B cell (primary cell): Measurements from ENCODE around the gene RNLS. TPM values are rescaled to one million over a fixed set of nuclear protein-coding genes. Genes with fewer than 3 reads are reported as not detected.

Experiments
- ATAC-seq: fragments of 200-7000 bp; cut with Tn5 transposase; one replicate; pipeline ENCODE4 v1.10.0; 2021; ENCODE audit warnings: low read depth, mild to moderate bottlenecking, moderate number of reproducible peaks, moderate library complexity
- CTCF ChIA-PET: fragments of 350-600 bp; sonication (Branson Sonifier 250); formaldehyde crosslinking; loops from one replicate; lab custom pipeline; 2021; ENCODE audit warnings: antibody characterized with exemption, inconsistent platforms; lab: Charles Lee
- POLR2A ChIA-PET: fragments of 350-600 bp; sonication (Branson Sonifier 250); formaldehyde crosslinking; loops from one replicate; lab custom pipeline; 2021; ENCODE audit warnings: antibody characterized with exemption; lab: Charles Lee
- DNase-seq: peaks from one replicate; pipeline ENCODE4 v3.0.0; 2013
- H2AFZ ChIP-seq: 2 replicates; pipeline ENCODE4 v1.6.1; 2012; ENCODE audit warnings: mild to moderate bottlenecking, low read depth, low read length; ENCODE audit not compliant: insufficient read depth, poor library complexity, severe bottlenecking
- H3K27ac ChIP-seq, 2 donors: 1 replicate in 1 of 2; 2 replicates in 1 of 2; pipeline ENCODE4 v1.5.1; 2012 to 2013; ENCODE audit warnings: low read length in 2 of 2, mild to moderate bottlenecking in 2 of 2, moderate library complexity in 1 of 2
- H3K27me3 ChIP-seq, 4 experiments: fragments of 200-600 bp in 1 of 4; sonication (generic) in 1 of 4; replicated peaks in 1 of 4; 1 replicate in 2 of 4; 2 replicates in 2 of 4; pipeline versions ENCODE4 v1.6.1 to v1.7.0; 2013 to 2016; ENCODE audit warnings: low read length in 3 of 4, mild to moderate bottlenecking in 2 of 4, mixed read lengths in 1 of 4, moderate library complexity in 1 of 4; ENCODE audit not compliant: insufficient read depth in 4 of 4, control insufficient read depth in 3 of 4; ENCODE audit errors: control extremely low read depth in 1 of 4
- H3K36me3 ChIP-seq, 2 experiments: replicated peaks in 1 of 2; 1 replicate in 1 of 2; 2 replicates in 1 of 2; pipeline versions ENCODE4 v1.6.1 to v1.7.1; 2013; ENCODE audit warnings: low read length in 1 of 2; ENCODE audit not compliant: insufficient read depth in 2 of 2, control insufficient read depth in 1 of 2; ENCODE audit errors: control extremely low read depth in 1 of 2, extremely low read depth in 1 of 2
- H3K4me1 ChIP-seq, 2 donors: fragments of 200-600 bp in 1 of 2; sonication (generic) in 1 of 2; 1 replicate in 1 of 2; 2 replicates in 1 of 2; pipeline versions ENCODE4 v1.5.1 to v1.6.1; 2013 to 2017; ENCODE audit warnings: low read length in 2 of 2; ENCODE audit not compliant: control insufficient read depth in 2 of 2, insufficient read depth in 2 of 2
- H3K4me2 ChIP-seq: replicated peaks from 2 replicates; pipeline ENCODE3; 2012; ENCODE audit warnings: mild to moderate bottlenecking, low read depth, low read length; ENCODE audit not compliant: poor library complexity, severe bottlenecking
- H3K4me3 ChIP-seq, 5 experiments: fragments of 200-600 bp in 1 of 5; sonication (generic) in 1 of 5; 1 replicate in 3 of 5; 2 replicates in 2 of 5; pipeline versions ENCODE4 v1.5.1 to v1.7.0; 2011 to 2016; ENCODE audit warnings: low read length in 4 of 5, mild to moderate bottlenecking in 4 of 5, low read depth in 2 of 5, control low read depth in 1 of 5, moderate library complexity in 1 of 5; ENCODE audit not compliant: insufficient read depth in 1 of 5; ENCODE audit errors: control extremely low read depth in 1 of 5, extremely low read depth in 1 of 5
- H3K79me2 ChIP-seq: fragments of 200-600 bp; sonication (generic); one replicate; pipeline ENCODE4 v1.6.0; 2016; ENCODE audit warnings: low read length; ENCODE audit not compliant: control insufficient read depth, insufficient read depth
- H3K9ac ChIP-seq: fragments of 200-600 bp; sonication (generic); 2 replicates; pipeline ENCODE4 v1.6.1; 2017; ENCODE audit warnings: mild to moderate bottlenecking, low read length, moderate library complexity
- H3K9me3 ChIP-seq, 3 donors: one replicate each; pipeline versions ENCODE4 v1.6.1 to v1.7.1; 2013; ENCODE audit warnings: low read length in 2 of 3; ENCODE audit not compliant: control insufficient read depth in 2 of 3, insufficient read depth in 1 of 3; ENCODE audit errors: control extremely low read depth in 1 of 3
- H4K20me1 ChIP-seq: 2 replicates; pipeline ENCODE4 v1.6.0; 2012; ENCODE audit warnings: mild to moderate bottlenecking, low read length; ENCODE audit not compliant: insufficient read depth, control insufficient read depth, poor library complexity, severe bottlenecking
- H3K27ac Mint-ChIP-seq: one replicate; pipeline ENCODE4 v1.8.0; 2021; ENCODE audit warnings: mixed read lengths
- H3K27me3 Mint-ChIP-seq: one replicate; pipeline ENCODE4 v1.8.0; 2021; ENCODE audit warnings: mixed read lengths
- H3K4me1 Mint-ChIP-seq: one replicate; pipeline ENCODE4 v1.8.0; 2021; ENCODE audit warnings: mixed read lengths
- H3K4me3 Mint-ChIP-seq: one replicate; pipeline ENCODE4 v1.8.0; 2021; ENCODE audit warnings: mixed read lengths
- H3K9me3 Mint-ChIP-seq: one replicate; pipeline ENCODE4 v1.8.0; 2022; ENCODE audit warnings: mixed read lengths; ENCODE audit not compliant: insufficient read depth
- EZH2 ChIP-seq: IDR thresholded peaks from 2 replicates; pipeline ENCODE4 v1.6.1; 2012; ENCODE audit warnings: borderline replicate concordance, low read depth, mild to moderate bottlenecking, moderate library complexity, low read length; ENCODE audit not compliant: insufficient read depth, poor library complexity, severe bottlenecking
- WGBS: methylation state at CpG from one replicate; pipeline ENCODE4 v1.1.5; 2013; ENCODE audit warnings: missing lambda C conversion rate; ENCODE audit not compliant: insufficient coverage; 5-methylcytosine and 5-hydroxymethylcytosine counted together
- intact Hi-C: fragments of 100-400 bp; cut with micrococcal nuclease; formaldehyde crosslinking; loops from one replicate; pipeline ENCODE4 v1.10.0; 2022
- polyA plus RNA-seq: library from polyadenylated mRNA; depleted of rRNA; stranded (reverse); fragments of >200 nt; gene quantifications from 2 replicates; pipeline ENCODE4 v1.2.3, GENCODE V29; 2012
- total RNA-seq, 2 donors: library from RNA; stranded (reverse); fragments of 120-200 nt in 1 of 2; gene quantifications; 1 replicate in 1 of 2; 2 replicates in 1 of 2; pipeline versions ENCODE4 v1.2.3 to v1.2.4, GENCODE V29; 2013 to 2022
- TF ChIP-seq, protein P1 (sequence below): fragments of 200-600 bp; IDR thresholded peaks from one replicate; pipeline ENCODE4 v1.8.0; 2022; ENCODE audit warnings: antibody characterized with exemption, mild to moderate bottlenecking

Gene RNLS
- total and polyA plus RNA-seq, 2 donors (not counting 1 experiment from before 2014, with no cell fraction given) = 3.5 to 7.5 TPM

DNA sequence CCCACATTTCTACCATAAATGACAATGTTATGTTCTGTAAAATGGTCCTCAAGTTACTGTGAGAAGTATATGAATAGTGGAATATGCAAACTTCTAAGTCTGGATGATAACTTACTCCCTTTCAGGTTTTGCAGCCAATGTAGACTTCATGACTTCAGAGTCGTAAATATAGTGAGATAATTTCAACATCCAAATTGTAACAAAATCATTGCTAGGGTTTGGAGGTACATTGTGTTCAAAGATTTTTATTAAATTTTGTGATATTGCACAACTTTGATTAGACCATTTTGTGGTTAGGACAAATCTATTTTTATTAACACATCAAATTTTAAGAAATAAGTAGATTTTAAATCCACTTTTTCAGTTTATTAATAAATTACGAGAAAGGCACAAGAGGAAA, 270.3 kb downstream of the RNLS start:
- DNase-seq (no peak), ATAC-seq (no peak)
- H3K27me3 Mint-ChIP-seq = no peaks in the 10 kb centered on the region
- Histone ChIP-seq H3K4me1 (peaks cover 16 to 18% of the 10 kb centered on the region in 2 donors), H4K20me1 (no peaks in the 10 kb centered on the region), H3K27ac (no peak overlapping the region), H3K9ac (no peak overlapping the region), H3K4me2 (no peak overlapping the region), H3K27me3 (no peaks in the 10 kb centered on the region), H3K79me2 (no peaks in the 10 kb centered on the region), H2AFZ (no peak overlapping the region), H3K4me3 (no peak overlapping the region), H3K9me3 (peaks cover 0 to 2% (median 0%) of the 10 kb centered on the region in 3 donors), H3K36me3 (no peaks in the 10 kb centered on the region)
- ChIA-PET POLR2A (no interaction called here), CTCF (interaction anchor here (1.5 kb wide), 1 partner anchor 8 kb away, joined by 5 read pairs; no protein-coding TSS in a partner anchor)
- TF ChIP-seq EZH2 = no peak
- TF ChIP-seq, protein P1, sequence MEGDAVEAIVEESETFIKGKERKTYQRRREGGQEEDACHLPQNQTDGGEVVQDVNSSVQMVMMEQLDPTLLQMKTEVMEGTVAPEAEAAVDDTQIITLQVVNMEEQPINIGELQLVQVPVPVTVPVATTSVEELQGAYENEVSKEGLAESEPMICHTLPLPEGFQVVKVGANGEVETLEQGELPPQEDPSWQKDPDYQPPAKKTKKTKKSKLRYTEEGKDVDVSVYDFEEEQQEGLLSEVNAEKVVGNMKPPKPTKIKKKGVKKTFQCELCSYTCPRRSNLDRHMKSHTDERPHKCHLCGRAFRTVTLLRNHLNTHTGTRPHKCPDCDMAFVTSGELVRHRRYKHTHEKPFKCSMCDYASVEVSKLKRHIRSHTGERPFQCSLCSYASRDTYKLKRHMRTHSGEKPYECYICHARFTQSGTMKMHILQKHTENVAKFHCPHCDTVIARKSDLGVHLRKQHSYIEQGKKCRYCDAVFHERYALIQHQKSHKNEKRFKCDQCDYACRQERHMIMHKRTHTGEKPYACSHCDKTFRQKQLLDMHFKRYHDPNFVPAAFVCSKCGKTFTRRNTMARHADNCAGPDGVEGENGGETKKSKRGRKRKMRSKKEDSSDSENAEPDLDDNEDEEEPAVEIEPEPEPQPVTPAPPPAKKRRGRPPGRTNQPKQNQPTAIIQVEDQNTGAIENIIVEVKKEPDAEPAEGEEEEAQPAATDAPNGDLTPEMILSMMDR = no peak
- no peak overlapping the region for H3K27ac Mint-ChIP-seq
- peaks cover 51% of the 10 kb centered on the region for H3K4me1 Mint-ChIP-seq
- no peaks in the 10 kb centered on the region for H3K9me3 Mint-ChIP-seq
- no CpG with 5 or more reads among the region's 2 CpGs for WGBS
- intact Hi-C loops = no loop called here
- H3K4me3 Mint-ChIP-seq = no peak overlapping the region

DNA sequence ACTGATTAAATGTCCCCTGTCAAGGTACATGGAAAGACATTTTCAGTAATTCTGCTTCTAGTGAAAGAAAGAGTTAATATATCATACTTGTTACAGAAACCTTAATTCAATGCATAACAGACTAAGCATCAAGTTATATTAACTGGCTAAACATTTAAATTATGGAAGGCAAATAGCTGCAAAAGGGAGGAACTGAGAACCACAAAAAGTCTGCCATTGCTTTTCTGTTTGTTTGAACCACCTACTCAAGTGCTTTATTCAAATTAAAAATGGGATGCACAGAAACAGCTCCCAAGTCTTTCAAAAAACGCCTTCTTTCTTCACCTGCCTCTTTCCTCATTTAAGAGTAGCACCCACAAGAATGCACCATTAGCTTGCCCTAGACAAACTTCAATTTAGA, 271.9 kb downstream of the RNLS start:
- Histone ChIP-seq H3K27ac (no peak overlapping the region), H3K9ac (no peak overlapping the region), H3K9me3 (no peaks in the 10 kb centered on the region), H3K79me2 (no peaks in the 10 kb centered on the region), H3K27me3 (no peaks in the 10 kb centered on the region), H3K4me3 (no peak overlapping the region), H3K4me2 (no peak overlapping the region), H2AFZ (no peak overlapping the region), H3K36me3 (no peaks in the 10 kb centered on the region), H3K4me1 (peaks cover 15% of the 10 kb centered on the region in 2 donors), H4K20me1 (no peaks in the 10 kb centered on the region)
- TF ChIP-seq, protein P1 = no peak
- no peak for TF ChIP-seq EZH2
- intact Hi-C loops = no loop called here
- Mint-ChIP-seq H3K4me3 (no peak overlapping the region), H3K9me3 (no peaks in the 10 kb centered on the region), H3K27me3 (no peaks in the 10 kb centered on the region), H3K27ac (no peak overlapping the region), H3K4me1 (peaks cover 58% of the 10 kb centered on the region)
- ATAC-seq (no peak), DNase-seq (no peak)
- CTCF ChIA-PET = interaction anchor here (0.7 to 1.4 kb wide), 3 partner anchors 11 to 171 kb away, joined by 3 to 7 read pairs (median 3); no protein-coding TSS in a partner anchor
- 20% methylated on average over 1 of the region's 1 CpG for WGBS
- POLR2A ChIA-PET = no interaction called here
